Esophagus muscularis mucosa (tissue), 4 donors: ENCODE data around the gene CFAP410. TPM values are rescaled to one million over a fixed set of nuclear protein-coding genes. Genes with fewer than 3 reads are reported as not detected.

Source experiments
- DNase-seq: peaks from one replicate; pipeline ENCODE4 v3.0.0-alpha.2; 2017; ENCODE audit errors: extremely low spot score
- H3K27ac ChIP-seq, 4 donors: fragments of 200-600 bp; sonication (generic); replicated peaks in 1 of 4; 1 replicate in 3 of 4; 2 replicates in 1 of 4; pipeline ENCODE4 v1.5.1; 2016 to 2019; ENCODE audit warnings: mild to moderate bottlenecking in 1 of 4
- H3K27me3 ChIP-seq, 4 donors: fragments of 200-600 bp; sonication (generic); one replicate each; pipeline versions ENCODE4 v1.5.1 to v1.6.0; 2016 to 2019
- H3K36me3 ChIP-seq, 4 donors: fragments of 200-600 bp; sonication (generic); one replicate each; pipeline ENCODE4 v1.5.1; 2016 to 2019
- H3K4me1 ChIP-seq, 4 donors: fragments of 200-600 bp; sonication (generic); one replicate each; pipeline ENCODE4 v1.5.1; 2016 to 2019
- H3K4me3 ChIP-seq, 4 donors: fragments of 200-600 bp; sonication (generic); 1 replicate in 2 of 4; 2 replicates in 2 of 4; pipeline ENCODE4 v1.5.1; 2016 to 2019; ENCODE audit warnings: mild to moderate bottlenecking in 4 of 4, moderate library complexity in 1 of 4
- H3K9me3 ChIP-seq, 4 donors: fragments of 200-600 bp; sonication (generic); 1 replicate in 3 of 4; 2 replicates in 1 of 4; pipeline ENCODE4 v1.5.1; 2016 to 2019
- CTCF ChIP-seq, 3 experiments: fragments of 200-600 bp in 2 of 3; fragments of 450-650 bp in 1 of 3; sonication (generic) in 2 of 3; IDR thresholded peaks; one replicate each; pipeline ENCODE4 v1.5.1; 2017 to 2019; ENCODE audit warnings: antibody characterized with exemption in 3 of 3, mild to moderate bottlenecking in 2 of 3, moderate library complexity in 1 of 3
- EP300 ChIP-seq: sonication (generic); formaldehyde crosslinking; IDR thresholded peaks from one replicate; pipeline ENCODE4 v1.6.1; 2017; ENCODE audit warnings: antibody characterized with exemption
- POLR2A ChIP-seq: fragments of 450-650 bp; IDR thresholded peaks from one replicate; pipeline ENCODE4 v1.6.1; 2017; ENCODE audit warnings: antibody characterized with exemption, moderate library complexity, mild to moderate bottlenecking, low read depth
- POLR2AphosphoS5 ChIP-seq, 2 donors: sonication (generic); formaldehyde crosslinking; IDR thresholded peaks; one replicate each; pipeline ENCODE4 v1.6.1; 2017; ENCODE audit warnings: antibody characterized with exemption in 2 of 2
- WGBS: methylation state at CpG from one replicate; pipeline ENCODE4 v1.1.5; 2018; 5-methylcytosine and 5-hydroxymethylcytosine counted together
- intact Hi-C: fragments of 100-400 bp; cut with DNase I; formaldehyde crosslinking; loops from one replicate; pipeline ENCODE4 v1.15.1; 2023
- total RNA-seq, 4 donors: library from RNA; depleted of rRNA; stranded (reverse); fragments of >200 nt; gene quantifications; one replicate each; pipeline versions ENCODE4 v1.1.0 to v1.2.1, GENCODE V29; 2016

CFAP410 gene
- total RNA-seq, 4 donors from 2014 or later: 26.6 to 43.5 (median 32.3) TPM

DNA sequence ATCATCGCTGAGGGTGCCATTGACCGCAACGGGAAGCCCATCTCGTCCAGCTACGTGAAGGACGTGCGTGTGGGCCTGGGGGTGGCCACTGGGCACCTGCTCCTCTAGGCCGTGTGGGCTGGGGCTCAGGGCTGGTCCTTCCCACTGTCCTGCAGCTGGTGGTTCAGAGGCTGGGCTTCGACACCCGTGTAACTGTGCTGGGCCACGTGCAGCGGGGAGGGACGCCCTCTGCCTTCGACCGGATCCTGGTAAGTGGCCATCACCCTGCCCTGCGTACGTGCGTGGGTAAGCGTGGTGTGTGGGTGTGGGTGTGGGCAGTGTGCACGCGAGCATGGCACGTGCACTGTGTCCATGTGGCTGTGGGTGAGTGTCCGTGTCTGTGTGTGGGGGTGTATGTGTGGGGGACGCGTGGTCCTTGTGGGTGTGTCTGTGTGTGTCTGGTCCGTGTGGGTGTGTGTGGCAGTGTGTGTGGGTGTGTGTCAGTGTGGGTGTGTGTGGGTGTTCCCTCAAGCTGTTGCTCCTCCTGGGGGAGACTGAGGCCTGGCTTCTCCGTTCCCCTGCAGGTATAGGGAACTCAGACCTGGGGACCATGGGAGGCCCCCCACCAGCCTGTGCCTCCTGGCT is 22.8 kb downstream of the CFAP410 start:
- intact Hi-C loops: no loop called here
- WGBS: 93% methylated on average over 22 of the region's 27 CpGs

DNA sequence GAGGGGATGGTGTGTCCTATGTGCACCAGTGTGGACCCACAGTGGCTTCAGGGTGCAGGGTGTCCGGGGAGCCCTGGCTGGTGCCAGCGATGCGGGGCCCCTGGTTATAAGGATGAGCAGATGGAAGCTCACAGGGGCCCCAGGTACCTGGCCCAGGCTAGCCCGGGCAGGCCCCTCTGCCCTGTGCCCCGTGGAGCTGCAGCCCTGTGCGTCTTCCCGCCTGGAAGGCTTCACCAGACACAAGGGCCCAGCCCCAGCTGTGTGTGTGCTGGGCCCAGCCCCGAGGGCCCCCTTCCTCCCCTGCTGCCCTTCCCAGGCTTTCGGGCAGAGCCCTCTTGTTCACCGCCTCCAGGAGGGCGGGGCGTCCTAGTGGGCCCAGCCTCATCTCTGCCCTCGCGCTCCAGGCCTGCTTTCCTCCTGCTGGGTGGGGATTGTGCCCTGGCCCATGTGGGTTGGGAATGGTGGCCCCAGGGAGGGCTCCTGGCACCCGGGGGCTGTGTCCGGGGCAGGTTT is 23.4 kb downstream of the CFAP410 start:
- DNase-seq: no peak
- Histone ChIP-seq H3K4me3 (no peak overlapping the region), H3K36me3 (peaks cover 44 to 100% (median 98%) of the 10 kb centered on the region in 4 donors), H3K27ac (no peak overlapping the region), H3K27me3 (no peaks in the 10 kb centered on the region), H3K4me1 (no peaks in the 10 kb centered on the region), H3K9me3 (no peaks in the 10 kb centered on the region)
- no peak for TF ChIP-seq EP300
- no peak for TF ChIP-seq POLR2AphosphoS5 (IDR thresholded peaks at IDR 0.05)
- no peak for TF ChIP-seq CTCF (IDR thresholded peaks at IDR 0.05)
- TF ChIP-seq POLR2A: no peak
- intact Hi-C loops: no loop called here
- 81% methylated on average over 7 of the region's 16 CpGs for WGBS

More for the DNA sequence above, 22.8 kb downstream of the CFAP410 start:
- Histone ChIP-seq H3K27ac (no peak overlapping the region), H3K36me3 (peaks cover 40 to 100% (median 98%) of the 10 kb centered on the region in 4 donors), H3K4me1 (no peaks in the 10 kb centered on the region), H3K27me3 (no peaks in the 10 kb centered on the region), H3K9me3 (no peaks in the 10 kb centered on the region), H3K4me3 (no peak overlapping the region)
- no peak for DNase-seq
- TF ChIP-seq CTCF (IDR thresholded peaks at IDR 0.05) (no peak), POLR2AphosphoS5 (IDR thresholded peaks at IDR 0.05) (no peak), EP300 (no peak), POLR2A (no peak)

GRCh38 chr21:44314561-44314960 is 24.6 kb downstream of the CFAP410 start:
- no peaks in the 10 kb centered on the region for H3K9me3 ChIP-seq
- DNase-seq: no peak
- peaks cover 44 to 100% (median 98%) of the 10 kb centered on the region in 4 donors for H3K36me3 ChIP-seq
- no peak overlapping the region for H3K4me3 ChIP-seq
- no peaks in the 10 kb centered on the region for H3K4me1 ChIP-seq
- TF ChIP-seq POLR2AphosphoS5 (IDR thresholded peaks at IDR 0.05) (no peak), CTCF (IDR thresholded peaks at IDR 0.05) (no peak), POLR2A (no peak), EP300 (no peak)
- intact Hi-C loops: no loop called here
- H3K27me3 ChIP-seq: no peaks in the 10 kb centered on the region
- no peak overlapping the region for H3K27ac ChIP-seq
- 96% methylated on average over 3 of the region's 11 CpGs for WGBS

DNA sequence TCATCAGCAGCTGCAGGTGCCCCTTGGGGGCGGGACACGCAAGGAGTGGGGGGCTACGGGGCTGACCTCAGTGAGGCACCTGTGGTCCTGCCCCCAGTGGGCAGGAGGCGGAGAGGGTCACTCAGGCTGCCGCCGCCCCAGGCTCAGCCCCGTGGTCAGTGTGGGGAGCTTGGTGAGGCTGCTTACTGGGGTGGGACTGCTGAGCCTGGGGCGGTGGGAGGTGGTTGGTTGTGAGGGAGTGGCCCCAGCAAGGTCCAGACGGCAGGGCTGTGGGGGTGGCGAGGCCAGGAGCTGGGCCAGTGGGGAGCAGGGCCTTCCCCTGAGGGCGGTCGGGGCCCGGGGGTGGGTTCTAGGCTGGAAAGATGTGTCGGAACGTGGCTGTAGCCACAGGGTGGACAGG is 25.1 kb downstream of the CFAP410 start:
- 92% methylated on average over 12 of the region's 15 CpGs for WGBS
- H3K36me3 ChIP-seq: peaks cover 44 to 99% (median 97%) of the 10 kb centered on the region in 4 donors
- no peak for TF ChIP-seq POLR2AphosphoS5 (IDR thresholded peaks at IDR 0.05)
- TF ChIP-seq EP300: no peak
- TF ChIP-seq CTCF (IDR thresholded peaks at IDR 0.05): no peak
- no peak for TF ChIP-seq POLR2A

More for the DNA sequence above, 25.1 kb downstream of the CFAP410 start:
- no peaks in the 10 kb centered on the region for H3K27me3 ChIP-seq
- no peak for DNase-seq
- intact Hi-C loops: no loop called here
- H3K4me1 ChIP-seq: no peaks in the 10 kb centered on the region
- H3K9me3 ChIP-seq: no peaks in the 10 kb centered on the region
- H3K27ac ChIP-seq: no peak overlapping the region
- no peak overlapping the region for H3K4me3 ChIP-seq
